Cardiac fibroblast (primary cell): ENCODE results near the gene RARG.

Experiments used
- DNase-seq, 2 donors: peaks; one replicate each; pipeline versions ENCODE4 v3.0.0 to v3.0.0-alpha.2; 2010; ENCODE audit warnings: low read depth in 2 of 2
- H3K4me3 ChIP-seq, 2 donors: replicated peaks in 1 of 2; 1 replicate in 1 of 2; 2 replicates in 1 of 2; pipeline ENCODE4 v1.5.1; 2011; ENCODE audit warnings: low read depth in 2 of 2, low read length in 2 of 2, mild to moderate bottlenecking in 2 of 2, moderate library complexity in 1 of 2
- TF ChIP-seq, protein P1 (sequence below): IDR thresholded peaks from one replicate; pipeline ENCODE4 v1.5.1; 2011; ENCODE audit warnings: low read depth, mild to moderate bottlenecking, low read length, inconsistent platforms

Gene RARG

DNA sequence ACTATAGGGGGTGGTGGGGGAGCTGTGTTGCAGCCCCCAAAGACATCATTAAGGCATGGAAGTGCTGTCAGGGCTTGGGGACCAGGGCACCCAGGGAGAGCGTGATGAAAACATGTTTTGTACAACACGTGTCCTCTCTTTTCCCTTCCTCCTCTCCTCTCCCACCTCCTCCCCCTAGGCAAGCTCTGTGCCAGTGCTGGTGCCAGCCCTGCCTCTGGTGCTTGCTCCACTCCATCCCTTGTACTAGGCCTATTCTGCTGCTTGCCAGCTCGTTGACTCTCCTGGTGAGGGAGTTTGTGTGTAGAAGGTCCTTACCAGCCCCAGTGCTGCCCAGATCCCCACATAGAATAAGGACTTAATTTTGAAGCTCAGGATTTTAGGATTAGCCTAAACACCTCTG lies 3.2 kb upstream of the RARG start:
- no peak for DNase-seq
- H3K4me3 ChIP-seq, result no peak overlapping the region
- TF ChIP-seq, protein P1, sequence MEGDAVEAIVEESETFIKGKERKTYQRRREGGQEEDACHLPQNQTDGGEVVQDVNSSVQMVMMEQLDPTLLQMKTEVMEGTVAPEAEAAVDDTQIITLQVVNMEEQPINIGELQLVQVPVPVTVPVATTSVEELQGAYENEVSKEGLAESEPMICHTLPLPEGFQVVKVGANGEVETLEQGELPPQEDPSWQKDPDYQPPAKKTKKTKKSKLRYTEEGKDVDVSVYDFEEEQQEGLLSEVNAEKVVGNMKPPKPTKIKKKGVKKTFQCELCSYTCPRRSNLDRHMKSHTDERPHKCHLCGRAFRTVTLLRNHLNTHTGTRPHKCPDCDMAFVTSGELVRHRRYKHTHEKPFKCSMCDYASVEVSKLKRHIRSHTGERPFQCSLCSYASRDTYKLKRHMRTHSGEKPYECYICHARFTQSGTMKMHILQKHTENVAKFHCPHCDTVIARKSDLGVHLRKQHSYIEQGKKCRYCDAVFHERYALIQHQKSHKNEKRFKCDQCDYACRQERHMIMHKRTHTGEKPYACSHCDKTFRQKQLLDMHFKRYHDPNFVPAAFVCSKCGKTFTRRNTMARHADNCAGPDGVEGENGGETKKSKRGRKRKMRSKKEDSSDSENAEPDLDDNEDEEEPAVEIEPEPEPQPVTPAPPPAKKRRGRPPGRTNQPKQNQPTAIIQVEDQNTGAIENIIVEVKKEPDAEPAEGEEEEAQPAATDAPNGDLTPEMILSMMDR, result no peak

- H3K4me3 ChIP-seq, result no peak overlapping the region
- DNase-seq, result no peak
- TF ChIP-seq, protein P1, result no peak
Observed at GRCh38 chr12:53234271-53234914, 2.4 kb upstream of the RARG start.

DNA sequence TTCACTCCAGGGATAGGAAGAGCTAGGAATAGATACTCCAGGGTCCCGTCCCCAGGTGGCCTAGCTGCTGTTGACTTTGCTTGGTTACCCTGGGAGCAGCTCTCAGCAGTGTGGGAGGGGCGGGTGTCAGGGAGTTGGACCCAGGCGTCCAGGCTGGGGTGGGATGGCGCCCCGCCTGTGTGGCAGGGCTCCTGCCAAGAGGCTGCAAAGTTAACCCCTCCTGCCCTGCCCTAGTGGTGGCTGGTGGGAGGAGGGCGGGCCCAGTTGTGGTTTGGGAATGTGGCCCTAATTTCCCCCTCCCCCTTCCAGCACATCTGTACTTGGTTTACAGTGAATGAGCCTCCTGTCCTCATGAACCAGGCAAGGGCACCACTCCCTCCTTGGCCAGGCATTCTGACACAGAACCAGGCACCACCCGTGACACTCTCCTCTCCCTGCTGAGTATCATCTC lies 1.7 kb upstream of the RARG start:
- TF ChIP-seq, protein P1, result no peak
- DNase-seq, result no peak
- no peak overlapping the region for H3K4me3 ChIP-seq

- TF ChIP-seq, protein P1, result no peak
- H3K4me3 ChIP-seq, result peak overlapping the region; percentile 51 to 60
- peak; percentile 16 to 45 for DNase-seq
Observed at GRCh38 chr12:53232646-53233461, 845 bp upstream of the RARG start.

GRCh38 chr12:53231671-53231920 lies 413 bp downstream of the RARG start:
- TF ChIP-seq, protein P1, result no peak
- DNase-seq, result no peak
- peak overlapping the region; percentile 60 to 66 for H3K4me3 ChIP-seq

GRCh38 chr12:53230108-53230845 lies 1.7 kb downstream of the RARG start:
- H3K4me3 ChIP-seq, result no peak overlapping the region
- DNase-seq, result no peak
- TF ChIP-seq, protein P1, result no peak
